Ureter (tissue), 1 donor: ENCODE measurements around the gene HINT2. TPM values are rescaled to one million over a fixed set of nuclear protein-coding genes. Genes with fewer than 3 reads are reported as not detected.

Experiments used
- DNase-seq: peaks from one replicate; pipeline ENCODE4 v3.0.0-alpha.2; 2020; ENCODE audit warnings: low spot score
- total RNA-seq: library from RNA; stranded (reverse); gene quantifications from one replicate; pipeline ENCODE4 v1.2.4, GENCODE V29; 2023
- donor health status: DM: yes; HTN: yes; CAD: no.

The HINT2 gene
- 40.5 TPM for total RNA-seq

GRCh38 chr9:35814841-35815543 is at the start of gene HINT2:
Gene HINT2, minus strand, starts transcription at chr9:35815042. Its CDS starts 63 bp downstream, at chr9:35814979.
- peak; percentile 97 for DNase-seq

DNA sequence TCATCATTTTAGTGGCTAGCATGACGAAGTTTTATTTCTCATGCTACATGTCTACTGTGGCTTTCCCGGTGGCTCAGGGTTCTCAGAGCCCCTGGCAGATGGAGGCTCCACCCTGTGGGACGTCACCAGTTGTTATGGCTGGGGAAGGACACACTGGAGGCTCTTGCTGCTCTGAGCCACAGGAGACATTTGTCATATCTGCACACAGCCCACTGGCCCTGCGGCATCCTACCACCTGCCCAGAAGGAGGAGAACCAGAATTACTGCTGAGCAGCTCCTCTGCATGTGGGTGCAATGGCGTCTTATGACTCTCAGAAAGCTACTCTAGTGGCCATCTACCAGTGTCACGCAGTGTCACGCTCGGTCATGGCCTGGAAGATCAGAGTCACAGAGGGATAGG is 48.7 kb upstream of the HINT2 start:
- no peak for DNase-seq

DNA sequence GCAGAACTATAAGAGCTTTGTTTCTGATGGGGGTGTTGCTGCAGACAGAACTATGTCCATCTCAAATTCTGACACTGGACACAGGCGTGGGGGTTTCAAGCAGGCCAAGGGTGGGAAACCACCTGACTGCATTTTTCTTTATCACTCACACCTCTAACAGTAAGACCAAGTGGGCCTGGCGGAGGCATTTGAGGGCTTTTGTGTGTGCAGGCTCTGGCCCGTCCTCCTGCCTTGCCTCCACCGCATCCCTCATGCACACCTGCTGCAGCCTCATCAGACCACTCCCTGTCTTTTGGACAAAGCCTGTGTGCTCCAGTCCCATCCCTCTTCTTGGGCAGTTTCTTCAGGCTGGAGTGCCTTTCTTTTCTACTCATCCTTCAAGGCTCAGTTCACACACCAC is 47.5 kb upstream of the HINT2 start:
- DNase-seq = no peak

GRCh38 chr9:35861161-35861897 is 46.5 kb upstream of the HINT2 start:
- DNase-seq = no peak

GRCh38 chr9:35859990-35860339 is 45.1 kb upstream of the HINT2 start:
- no peak for DNase-seq

DNA sequence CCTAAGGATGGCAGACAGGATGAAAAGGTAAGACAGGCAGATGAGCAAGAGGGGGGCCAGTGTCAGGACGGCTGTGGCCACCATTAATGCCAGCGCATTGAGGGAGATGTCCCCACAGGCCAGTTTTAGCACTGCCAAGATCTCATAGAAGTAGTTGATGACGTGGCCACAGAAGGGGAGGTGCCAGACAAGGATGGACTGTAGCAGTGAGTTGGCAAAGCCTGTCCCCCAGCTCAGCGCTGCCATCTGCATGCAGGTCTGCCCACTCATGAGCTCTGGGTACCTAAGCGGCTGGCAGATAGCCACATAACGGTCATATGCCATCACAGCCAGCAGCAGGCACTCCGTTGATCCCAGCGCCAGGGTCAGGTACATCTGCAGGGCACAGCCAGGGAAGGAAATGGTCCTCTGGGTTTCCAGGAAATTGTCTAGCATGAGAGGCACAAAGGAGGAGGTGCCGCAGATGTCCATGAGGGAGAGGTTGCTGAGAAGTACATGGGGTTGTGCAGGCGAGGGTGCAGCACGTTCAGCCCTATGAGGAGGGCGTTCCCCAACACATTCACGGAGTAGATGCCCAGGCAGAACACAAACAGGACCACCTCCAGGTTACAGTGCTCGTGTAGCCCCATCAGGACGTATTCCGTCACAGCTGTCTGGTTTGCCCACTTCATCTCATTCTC is 44.6 kb upstream of the HINT2 start:
- no peak for DNase-seq

GRCh38 chr9:35858458-35858857 is 43.6 kb upstream of the HINT2 start:
- no peak for DNase-seq

- no peak for DNase-seq
Observed at GRCh38 chr9:35856882-35857281, 42.0 kb upstream of the HINT2 start.

- no peak for DNase-seq
Observed at GRCh38 chr9:35856206-35856605, 41.4 kb upstream of the HINT2 start.

GRCh38 chr9:35854091-35854762 is 39.4 kb upstream of the HINT2 start:
- no peak for DNase-seq

- peak; percentile 17 for DNase-seq
Observed at GRCh38 chr9:35852876-35853865, 38.3 kb upstream of the HINT2 start.

GRCh38 chr9:35852267-35852815 is 37.5 kb upstream of the HINT2 start:
- DNase-seq = peak; percentile 19

- DNase-seq = no peak
Observed at GRCh38 chr9:35847792-35848572, 33.1 kb upstream of the HINT2 start.

- DNase-seq = no peak
Observed at GRCh38 chr9:35845824-35846771, 31.3 kb upstream of the HINT2 start.

DNA sequence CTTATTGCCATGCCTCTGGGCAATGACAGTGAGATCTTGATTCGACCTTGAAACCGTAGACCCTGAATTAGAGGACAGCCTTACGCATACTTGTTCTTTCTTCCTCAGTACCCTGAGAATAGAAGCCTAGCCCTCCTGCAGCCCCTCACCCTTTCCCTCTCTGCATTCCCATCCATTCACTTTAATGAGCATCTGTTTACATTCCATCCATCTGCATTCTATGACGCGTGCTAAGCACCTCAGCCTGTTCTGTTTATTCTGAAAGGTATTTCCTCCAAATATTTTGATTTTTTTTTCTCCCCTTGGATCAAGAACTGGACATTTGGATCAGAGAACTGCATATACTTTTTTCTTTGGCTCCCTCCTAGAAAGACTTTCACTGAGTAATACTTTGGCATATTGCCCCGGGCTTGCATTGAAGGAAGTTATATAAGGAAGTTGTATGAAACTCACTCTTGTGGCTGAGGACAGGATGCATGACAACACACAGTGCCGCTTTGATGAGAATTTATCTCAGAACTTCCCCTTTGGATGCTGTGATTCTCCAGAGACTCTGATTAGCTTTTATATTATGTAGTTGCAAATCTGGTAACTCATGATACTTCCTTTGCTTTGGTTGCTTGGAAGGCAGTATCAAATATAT is 29.9 kb upstream of the HINT2 start:
- DNase-seq = peak; percentile 70

- no peak for DNase-seq
Observed at GRCh38 chr9:35842795-35843194, 28.0 kb upstream of the HINT2 start.

DNA sequence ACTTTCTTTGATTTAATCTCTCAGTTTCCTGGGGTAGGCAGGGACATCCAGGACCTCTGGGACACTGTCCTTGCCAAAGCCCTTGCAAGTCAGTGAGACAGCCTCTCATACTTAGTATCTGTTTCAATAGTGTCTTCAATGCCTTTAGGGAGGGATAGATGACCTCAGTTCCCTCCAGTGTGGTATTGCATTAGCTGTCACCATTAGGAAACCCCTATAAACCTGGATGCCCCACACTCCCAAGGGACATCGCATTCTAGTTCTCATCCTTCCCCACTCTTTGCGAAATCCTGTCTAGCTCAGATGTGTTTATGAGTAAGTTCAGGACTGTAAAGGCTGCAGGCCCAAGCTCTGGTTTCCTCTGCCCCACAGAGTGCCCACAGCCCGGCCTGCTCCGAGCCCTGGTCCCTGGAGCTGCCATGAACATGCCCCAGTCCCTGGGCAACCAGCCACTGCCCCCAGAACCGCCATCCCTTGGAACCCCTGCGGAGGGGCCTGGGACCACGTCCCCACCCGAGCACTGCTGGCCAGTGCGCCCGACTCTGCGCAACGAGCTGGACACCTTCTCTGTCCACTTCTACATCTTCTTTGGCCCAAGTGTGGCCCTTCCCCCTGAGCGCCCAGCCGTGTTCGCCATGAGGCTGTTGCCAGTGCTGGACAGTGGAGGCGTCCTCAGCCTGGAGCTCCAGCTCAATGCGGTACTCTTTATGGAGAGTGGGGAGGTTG is 27.3 kb upstream of the HINT2 start:
- DNase-seq = no peak

DNA sequence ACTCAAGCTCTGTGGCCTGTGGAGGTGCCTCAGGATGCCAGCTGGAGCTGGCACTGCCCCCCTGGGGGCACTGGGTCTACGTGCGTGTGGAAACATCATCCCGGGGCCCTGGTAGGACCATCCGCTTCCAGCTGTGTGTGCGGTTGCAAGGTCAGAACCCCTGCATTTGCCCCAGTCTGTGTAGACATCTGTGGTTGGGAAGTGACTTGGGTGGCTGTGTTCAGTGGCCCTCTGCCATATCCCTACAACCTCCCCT is 26.7 kb upstream of the HINT2 start:
- DNase-seq = no peak
